Smooth muscle cell (in vitro differentiated cells): ENCODE measurements around the gene SMG6. TPM values are rescaled to one million over a fixed set of nuclear protein-coding genes. Genes with fewer than 3 reads are reported as not detected.

Source experiments
- DNase-seq: peaks from one replicate; lab custom pipeline; 2025; ENCODE audit not compliant: unreplicated experiment; lab: John Stamatoyannopoulos, UW
- H2AFZ ChIP-seq: fragments of 200-600 bp; sonication (generic); 2 replicates; pipeline ENCODE4 v1.6.0; 2016; ENCODE audit warnings: antibody characterized with exemption, low read depth, mild to moderate bottlenecking
- H3F3A ChIP-seq: fragments of 200-600 bp; sonication (generic); 2 replicates; pipeline ENCODE4 v1.6.0; 2017; ENCODE audit warnings: antibody characterized with exemption, low read depth
- H3K27ac ChIP-seq: fragments of 200-600 bp; sonication (generic); 2 replicates; pipeline ENCODE4 v1.5.1; 2016; ENCODE audit warnings: low read depth, mild to moderate bottlenecking
- H3K27me3 ChIP-seq: fragments of 200-600 bp; sonication (generic); 2 replicates; pipeline ENCODE4 v1.6.1; 2016; ENCODE audit warnings: low read depth, mild to moderate bottlenecking
- H3K36me3 ChIP-seq: fragments of 200-600 bp; sonication (generic); 2 replicates; pipeline ENCODE4 v1.5.1; 2016; ENCODE audit warnings: low read depth
- H3K4me1 ChIP-seq: fragments of 200-600 bp; sonication (generic); 2 replicates; pipeline ENCODE4 v1.5.1; 2016; ENCODE audit warnings: low read depth
- H3K4me2 ChIP-seq: fragments of 200-600 bp; sonication (generic); 2 replicates; pipeline ENCODE4 v1.6.0; 2016; ENCODE audit warnings: mild to moderate bottlenecking
- H3K4me3 ChIP-seq: fragments of 200-600 bp; sonication (generic); 2 replicates; pipeline ENCODE4 v1.5.1; 2016; ENCODE audit warnings: mild to moderate bottlenecking
- H3K79me2 ChIP-seq: fragments of 200-600 bp; sonication (generic); 2 replicates; pipeline ENCODE4 v1.6.0; 2016; ENCODE audit warnings: low read depth, mild to moderate bottlenecking
- H3K9ac ChIP-seq: fragments of 200-600 bp; sonication (generic); 2 replicates; pipeline ENCODE4 v1.6.0; 2016; ENCODE audit warnings: low read depth
- H3K9me3 ChIP-seq: fragments of 200-600 bp; sonication (generic); replicated peaks from 2 replicates; pipeline ENCODE4 v1.5.1; 2016; ENCODE audit warnings: low read depth
- H4K20me1 ChIP-seq: fragments of 200-600 bp; sonication (generic); 2 replicates; pipeline ENCODE4 v1.6.0; 2016; ENCODE audit warnings: low read depth
- CTCF ChIP-seq: fragments of 200-600 bp; sonication (generic); IDR thresholded peaks from 2 replicates; pipeline ENCODE4 v1.5.1; 2017; ENCODE audit warnings: borderline replicate concordance, mild to moderate bottlenecking, antibody characterized with exemption; ENCODE audit not compliant: insufficient read depth, poor library complexity, severe bottlenecking
- whole genome bisulfite sequencing: methylation state at CpG from one replicate; pipeline ENCODE4 v1.1.7; 2016; ENCODE audit warnings: low lambda C conversion rate; 5-methylcytosine and 5-hydroxymethylcytosine counted together
- polyA plus RNA-seq: library from polyadenylated mRNA; unstranded; fragments of >200 nt; fragmentation: Nextera tagmentation; extraction: Ambion mirVana; gene quantifications from 2 replicates; pipeline ENCODE4 v1.2.1, GENCODE V29; 2016
- total RNA-seq: library from RNA; depleted of rRNA; stranded (reverse); fragments of >200 nt; gene quantifications from 2 replicates; pipeline ENCODE4 v1.2.3, GENCODE V29; 2014

The SMG6 gene
- total and polyA plus RNA-seq, 2 experiments from 2014 or later: 10.6 to 21.4 TPM

GRCh38 chr17:2212400-2212981 is 91.1 kb downstream of the SMG6 start:
- 69% methylated on average over 10 of the region's 10 CpGs for WGBS
- no peak overlapping the region for H2AFZ ChIP-seq
- H3K4me3 ChIP-seq: no peak overlapping the region
- H4K20me1 ChIP-seq: no peaks in the 10 kb centered on the region
- no peaks in the 10 kb centered on the region for H3K27me3 ChIP-seq
- TF ChIP-seq CTCF: no peak
- no peaks in the 10 kb centered on the region for H3K36me3 ChIP-seq
- H3K9me3 ChIP-seq: no peaks in the 10 kb centered on the region
- H3F3A ChIP-seq: peaks cover 31% of the 10 kb centered on the region
- H3K79me2 ChIP-seq: peaks cover 10% of the 10 kb centered on the region
- H3K27ac ChIP-seq: peak overlapping the region; percentile 100
- DNase-seq: no peak
- H3K4me1 ChIP-seq: peaks cover 48% of the 10 kb centered on the region
- peak overlapping the region; percentile 95 for H3K9ac ChIP-seq
- peak overlapping the region; percentile 81 for H3K4me2 ChIP-seq

GRCh38 chr17:2211661-2212399 is 91.8 kb downstream of the SMG6 start:
- peak overlapping the region; percentile 100 for H3K27ac ChIP-seq
- peaks cover 3% of the 10 kb centered on the region for H4K20me1 ChIP-seq
- H3K79me2 ChIP-seq: peaks cover 8% of the 10 kb centered on the region
- 97% methylated on average over 6 of the region's 6 CpGs for WGBS
- no peaks in the 10 kb centered on the region for H3K27me3 ChIP-seq
- no peak overlapping the region for H3K4me3 ChIP-seq
- H3K9me3 ChIP-seq: no peaks in the 10 kb centered on the region
- no peak for TF ChIP-seq CTCF
- DNase-seq: no peak
- peaks cover 24% of the 10 kb centered on the region for H3F3A ChIP-seq
- no peak overlapping the region for H2AFZ ChIP-seq
- no peaks in the 10 kb centered on the region for H3K36me3 ChIP-seq
- no peak overlapping the region for H3K4me2 ChIP-seq
- peak overlapping the region; percentile 95 for H3K9ac ChIP-seq
- peaks cover 52% of the 10 kb centered on the region for H3K4me1 ChIP-seq

- Histone ChIP-seq H3K27me3 (no peaks in the 10 kb centered on the region), H4K20me1 (peaks cover 3% of the 10 kb centered on the region), H3F3A (peaks cover 13% of the 10 kb centered on the region), H3K4me2 (no peak overlapping the region), H3K9ac (no peak overlapping the region), H3K4me1 (peaks cover 41% of the 10 kb centered on the region), H3K4me3 (no peak overlapping the region), H2AFZ (no peak overlapping the region), H3K36me3 (no peaks in the 10 kb centered on the region), H3K9me3 (no peaks in the 10 kb centered on the region), H3K27ac (no peak overlapping the region), H3K79me2 (peaks cover 12% of the 10 kb centered on the region)
- TF ChIP-seq CTCF: no peak
- no peak for DNase-seq
- 80% methylated on average over 2 of the region's 2 CpGs for WGBS
Measured at GRCh38 chr17:2210726-2211125, 92.9 kb downstream of the SMG6 start.
